Sigmoid colon (tissue), 7 donors: ENCODE measurements around the gene PEX5L. TPM values are rescaled to one million over a fixed set of nuclear protein-coding genes. Genes with fewer than 3 reads are reported as not detected.

ENCODE experiments used
- DNase-seq: peaks from one replicate; pipeline ENCODE4 v3.0.0-alpha.2; 2019
- H3K27ac ChIP-seq, 4 donors: fragments of 200-600 bp; sonication (generic); one replicate each; pipeline ENCODE4 v1.5.1; 2016 to 2019; ENCODE audit warnings: mild to moderate bottlenecking in 1 of 4
- H3K27me3 ChIP-seq, 3 donors: fragments of 200-600 bp; sonication (generic); one replicate each; pipeline ENCODE4 v1.5.1; 2019; ENCODE audit warnings: mild to moderate bottlenecking in 1 of 3
- H3K36me3 ChIP-seq, 4 donors: fragments of 200-600 bp; sonication (generic); one replicate each; pipeline ENCODE4 v1.5.1; 2016 to 2019
- H3K4me1 ChIP-seq, 4 donors: fragments of 200-600 bp; sonication (generic); one replicate each; pipeline ENCODE4 v1.5.1; 2017 to 2019
- H3K4me3 ChIP-seq, 4 donors: fragments of 200-600 bp; sonication (generic); one replicate each; pipeline ENCODE4 v1.5.1; 2017 to 2019; ENCODE audit warnings: mild to moderate bottlenecking in 2 of 4, moderate library complexity in 1 of 4
- H3K9me3 ChIP-seq, 4 donors: fragments of 200-600 bp in 3 of 4; sonication (generic) in 3 of 4; one replicate each; pipeline versions ENCODE4 v1.5.1 to v1.6.1; 2013 to 2019
- CTCF ChIP-seq, 4 experiments: fragments of 450-650 bp in 3 of 4; fragments of 200-600 bp in 1 of 4; IDR thresholded peaks; one replicate each; pipeline ENCODE4 v1.5.1; 2016 to 2019; ENCODE audit warnings: antibody characterized with exemption in 4 of 4, mild to moderate bottlenecking in 3 of 4, moderate library complexity in 2 of 4
- EP300 ChIP-seq, 4 donors: sonication (generic); formaldehyde crosslinking; IDR thresholded peaks; one replicate each; pipeline ENCODE4 v1.6.1; 2017; ENCODE audit warnings: antibody characterized with exemption in 4 of 4
- POLR2A ChIP-seq, 2 donors: fragments of 450-650 bp; IDR thresholded peaks; one replicate each; pipeline ENCODE4 v1.6.1; 2016; ENCODE audit warnings: antibody characterized with exemption in 2 of 2, mild to moderate bottlenecking in 2 of 2, moderate library complexity in 2 of 2
- POLR2AphosphoS5 ChIP-seq, 4 donors: sonication (generic); formaldehyde crosslinking; IDR thresholded peaks; one replicate each; pipeline ENCODE4 v1.6.1; 2017; ENCODE audit warnings: antibody characterized with exemption in 4 of 4
- WGBS, 2 donors: extraction: QIAGEN DNeasy Blood & Tissue Kit; methylation state at CpG; one replicate each; pipeline ENCODE4 v1.1.7; 2013; 5-methylcytosine and 5-hydroxymethylcytosine counted together
- intact Hi-C: fragments of 100-400 bp; cut with DNase I; formaldehyde crosslinking; loops from one replicate; pipeline ENCODE4 v1.15.1; 2023
- polyA plus RNA-seq, 3 donors: library from polyadenylated mRNA; stranded (reverse); fragments of 200-250 nt; gene quantifications; one replicate each; pipeline ENCODE4 v1.2.3, GENCODE V29; 2013
- total RNA-seq, 4 donors: library from RNA; depleted of rRNA; stranded (reverse); fragments of >200 nt; gene quantifications; one replicate each; pipeline ENCODE4 v1.1.0, GENCODE V29; 2016
- donor health status: healthy with polysubstance abuse.
- donor health status: Bipolar disorder and iron deficiency.
- donor health status: healthy.

The PEX5L gene
- total and polyA plus RNA-seq, 7 donors = 0.12 to 2.4 (median 0.32) TPM; not detected in 3

- no peak overlapping the region for H3K4me3 ChIP-seq
- intact Hi-C loops = no loop called here
- H3K36me3 ChIP-seq = no peaks in the 10 kb centered on the region
- H3K27me3 ChIP-seq = no peaks in the 10 kb centered on the region
- H3K9me3 ChIP-seq = no peaks in the 10 kb centered on the region
- DNase-seq = no peak
- TF ChIP-seq POLR2AphosphoS5 (IDR thresholded peaks at IDR 0.05) = no peak
- TF ChIP-seq POLR2A (IDR thresholded peaks at IDR 0.05) = no peak
- TF ChIP-seq CTCF (IDR thresholded peaks at IDR 0.05) = no peak
- TF ChIP-seq EP300 (IDR thresholded peaks at IDR 0.05) = no peak
- H3K4me1 ChIP-seq = no peaks in the 10 kb centered on the region
- WGBS, 2 donors = 49 to 51% methylated on average over 2 of the region's 2 CpGs
- H3K27ac ChIP-seq = no peak overlapping the region
These were observed 154.9 kb downstream of the PEX5L start for GRCh38 chr3:179881791-179882190.

- 52 to 56% methylated on average over 4 of the region's 4 CpGs for WGBS, 2 donors
- TF ChIP-seq CTCF (IDR thresholded peaks at IDR 0.05) = no peak
- no peak for TF ChIP-seq EP300 (IDR thresholded peaks at IDR 0.05)
- Histone ChIP-seq H3K36me3 (no peaks in the 10 kb centered on the region), H3K27ac (no peak overlapping the region), H3K4me3 (no peak overlapping the region), H3K4me1 (no peaks in the 10 kb centered on the region), H3K9me3 (no peaks in the 10 kb centered on the region), H3K27me3 (no peaks in the 10 kb centered on the region)
- intact Hi-C loops = no loop called here
- DNase-seq = no peak
These were observed 155.9 kb downstream of the PEX5L start for GRCh38 chr3:179880868-179881267.

- Histone ChIP-seq H3K4me1 (no peaks in the 10 kb centered on the region), H3K36me3 (no peaks in the 10 kb centered on the region), H3K9me3 (no peaks in the 10 kb centered on the region), H3K27ac (no peak overlapping the region), H3K27me3 (no peaks in the 10 kb centered on the region), H3K4me3 (no peak overlapping the region)
- intact Hi-C loops = no loop called here
- TF ChIP-seq POLR2AphosphoS5 (IDR thresholded peaks at IDR 0.05) (no peak), POLR2A (IDR thresholded peaks at IDR 0.05) (no peak), EP300 (IDR thresholded peaks at IDR 0.05) (no peak), CTCF (IDR thresholded peaks at IDR 0.05) (no peak)
- 73 to 80% methylated on average over 3 of the region's 3 CpGs for WGBS, 2 donors
- no peak for DNase-seq
These were observed 160.3 kb downstream of the PEX5L start for GRCh38 chr3:179876440-179876839.

- TF ChIP-seq POLR2A (IDR thresholded peaks at IDR 0.05) (no peak), EP300 (IDR thresholded peaks at IDR 0.05) (no peak), CTCF (IDR thresholded peaks at IDR 0.05) (no peak), POLR2AphosphoS5 (IDR thresholded peaks at IDR 0.05) (no peak)
- no peaks in the 10 kb centered on the region for H3K9me3 ChIP-seq
- DNase-seq = no peak
- WGBS, 2 donors = 50 to 55% methylated on average over 5 of the region's 5 CpGs
- H3K27ac ChIP-seq = no peak overlapping the region
- no peaks in the 10 kb centered on the region for H3K27me3 ChIP-seq
- intact Hi-C loops = no loop called here
- no peaks in the 10 kb centered on the region for H3K4me1 ChIP-seq
- no peaks in the 10 kb centered on the region for H3K36me3 ChIP-seq
- H3K4me3 ChIP-seq = no peak overlapping the region
These were observed 163.9 kb downstream of the PEX5L start for GRCh38 chr3:179872842-179873241.

- 65 to 73% methylated on average over 4 of the region's 4 CpGs for WGBS, 2 donors
- Histone ChIP-seq H3K36me3 (no peaks in the 10 kb centered on the region), H3K4me3 (no peak overlapping the region), H3K27me3 (no peaks in the 10 kb centered on the region), H3K9me3 (no peaks in the 10 kb centered on the region), H3K27ac (no peak overlapping the region), H3K4me1 (no peaks in the 10 kb centered on the region)
- no peak for DNase-seq
- intact Hi-C loops = no loop called here
- no peak for TF ChIP-seq CTCF (IDR thresholded peaks at IDR 0.05)
- no peak for TF ChIP-seq EP300 (IDR thresholded peaks at IDR 0.05)
- no peak for TF ChIP-seq POLR2AphosphoS5 (IDR thresholded peaks at IDR 0.05)
- TF ChIP-seq POLR2A (IDR thresholded peaks at IDR 0.05) = no peak
These were observed 165.0 kb downstream of the PEX5L start for GRCh38 chr3:179871782-179872181.
